Activated gamma-delta T cell (primary cell): Measurements from ENCODE around the gene AEBP1.
"Not testable (repeated sequence)": the region's sequence is repeated elsewhere in the genome, so short reads cannot be mapped to it uniquely, and the experiment has no call there.

ENCODE experiments used
- DNase-seq: peaks from one replicate; lab custom pipeline; 2025; lab: John Stamatoyannopoulos, UW

Gene AEBP1

GRCh38 chr7:44117801-44118429 lies 13.8 kb downstream of the AEBP1 start:
- DNase-seq: no peak

GRCh38 chr7:44119829-44120380 lies 15.8 kb downstream of the AEBP1 start:
- no peak for DNase-seq

- no peak for DNase-seq
These were observed 16.2 kb downstream of the AEBP1 start for GRCh38 chr7:44120395-44120794.

- no peak for DNase-seq
These were observed 17.7 kb downstream of the AEBP1 start for GRCh38 chr7:44121761-44122420.

GRCh38 chr7:44122529-44122928 lies 18.4 kb downstream of the AEBP1 start:
- DNase-seq: no peak

GRCh38 chr7:44123190-44124003 lies 19.3 kb downstream of the AEBP1 start, which contains the start of gene POLD2:
Gene POLD2 (minus strand): TSS chr7:44123548. CDS start chr7:44122053, 1,495 bp downstream.
- DNase-seq: peak; percentile 95

- DNase-seq: no peak
These were observed 20.7 kb downstream of the AEBP1 start for GRCh38 chr7:44124822-44125202.

GRCh38 chr7:44126574-44126973 lies 22.4 kb downstream of the AEBP1 start:
- not testable (repeated sequence) for DNase-seq

GRCh38 chr7:44127161-44127560 lies 23.0 kb downstream of the AEBP1 start:
- DNase-seq: no peak

GRCh38 chr7:44128721-44129582 lies 24.8 kb downstream of the AEBP1 start:
- no peak for DNase-seq

- DNase-seq: no peak
These were observed 27.3 kb downstream of the AEBP1 start for GRCh38 chr7:44131173-44132029.

GRCh38 chr7:44132039-44132438 lies 27.9 kb downstream of the AEBP1 start:
- DNase-seq: no peak

GRCh38 chr7:44133295-44133694 lies 29.1 kb downstream of the AEBP1 start:
- DNase-seq: no peak

- no peak for DNase-seq
These were observed 30.9 kb downstream of the AEBP1 start for GRCh38 chr7:44134943-44135628.

GRCh38 chr7:44136731-44137130 lies 32.6 kb downstream of the AEBP1 start:
- DNase-seq: no peak

- no peak for DNase-seq
These were observed 34.6 kb downstream of the AEBP1 start for GRCh38 chr7:44138698-44139097.

- no peak for DNase-seq
These were observed 35.3 kb downstream of the AEBP1 start for GRCh38 chr7:44139311-44140010.

- no peak for DNase-seq
These were observed 36.2 kb downstream of the AEBP1 start for GRCh38 chr7:44140341-44140740.

- no peak for DNase-seq
These were observed 37.2 kb downstream of the AEBP1 start, which contains the start of gene MYL7 for GRCh38 chr7:44141221-44141850. Gene MYL7 (minus strand): TSS chr7:44141332. CDS start chr7:44141305, 27 bp downstream.
